GM04503 (cell line): Measurements from ENCODE around the gene ZNF326.
"Not testable (repeated sequence)": the region's sequence is repeated elsewhere in the genome, so short reads cannot be mapped to it uniquely, and the experiment has no call there.

ENCODE experiments used
- DNase-seq: peaks from one replicate; pipeline ENCODE4 v3.0.0-alpha.2; 2012; ENCODE audit warnings: low read depth

ZNF326 gene

GRCh38 chr1:89996450-89997110 lies 1.7 kb downstream of the ZNF326 start:
- DNase-seq, result no peak

- DNase-seq, result not testable (repeated sequence)
Observed at GRCh38 chr1:89997152-89997551, 2.2 kb downstream of the ZNF326 start.

GRCh38 chr1:89998306-89998705 lies 3.4 kb downstream of the ZNF326 start:
- no peak for DNase-seq

- no peak for DNase-seq
Observed at GRCh38 chr1:89999208-89999607, 4.3 kb downstream of the ZNF326 start.

GRCh38 chr1:89999628-90000027 lies 4.7 kb downstream of the ZNF326 start:
- DNase-seq, result no peak

GRCh38 chr1:90000934-90001676 lies 6.2 kb downstream of the ZNF326 start:
- DNase-seq, result no peak

GRCh38 chr1:90007979-90008404 lies 13.1 kb downstream of the ZNF326 start:
- no peak for DNase-seq

- no peak for DNase-seq
Observed at GRCh38 chr1:90012300-90012699, 17.4 kb downstream of the ZNF326 start.

- DNase-seq, result no peak
Observed at GRCh38 chr1:90023691-90024090, 28.8 kb downstream of the ZNF326 start.

- DNase-seq, result no peak
Observed at GRCh38 chr1:90027281-90027680, 32.4 kb downstream of the ZNF326 start.

- no peak for DNase-seq
Observed at GRCh38 chr1:90039652-90040051, 44.7 kb downstream of the ZNF326 start.

GRCh38 chr1:90043586-90043985 lies 48.7 kb downstream of the ZNF326 start:
- DNase-seq, result no peak

- no peak for DNase-seq
Observed at GRCh38 chr1:90044346-90044745, 49.4 kb downstream of the ZNF326 start.

GRCh38 chr1:90045853-90046563 lies 51.1 kb downstream of the ZNF326 start:
- DNase-seq, result no peak

- DNase-seq, result no peak
Observed at GRCh38 chr1:90046635-90047034, 51.7 kb downstream of the ZNF326 start.

GRCh38 chr1:90048043-90048442 lies 53.1 kb downstream of the ZNF326 start:
- DNase-seq, result no peak

GRCh38 chr1:90062700-90063643 lies 68.1 kb downstream of the ZNF326 start:
- not testable (repeated sequence) for DNase-seq

- DNase-seq, result not testable (repeated sequence)
Observed at GRCh38 chr1:90064109-90064508, 69.2 kb downstream of the ZNF326 start.

GRCh38 chr1:90067194-90067931 lies 72.5 kb downstream of the ZNF326 start:
- no peak for DNase-seq

GRCh38 chr1:90068611-90069280 lies 73.8 kb downstream of the ZNF326 start:
- no peak for DNase-seq

GRCh38 chr1:90074137-90074536 lies 79.2 kb downstream of the ZNF326 start:
- DNase-seq, result no peak
